Kidney capillary endothelial cell (primary cell): ENCODE results near the gene MT1HL1.

Experiments
- DNase-seq: peaks from one replicate; pipeline ENCODE4 v3.0.0-alpha.2; 2018; ENCODE audit warnings: low spot score

The MT1HL1 gene

DNA sequence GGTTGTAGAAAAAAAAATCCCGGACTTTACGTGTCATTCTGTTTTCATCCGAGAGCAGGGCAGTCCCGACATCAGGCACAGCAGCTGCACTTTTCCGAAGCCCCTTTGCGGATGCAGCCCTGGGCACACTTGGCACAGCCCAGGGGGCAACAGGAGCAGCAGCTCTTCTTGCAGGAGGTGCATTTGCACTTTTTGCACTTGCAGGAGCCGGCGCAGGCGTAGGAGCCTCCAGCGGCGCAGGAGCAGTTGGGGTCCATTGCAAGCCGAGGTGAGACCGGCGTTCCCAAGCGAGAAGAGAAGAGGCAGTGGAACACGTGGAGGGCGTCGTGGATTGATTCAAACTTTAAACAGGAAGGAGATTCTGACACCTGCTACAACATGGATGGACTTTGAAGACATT, at the start of gene MT1HL1:
MT1HL1 (minus strand) TSS at position 326 of the 400 bp plus-strand sequence; CDS start at position 257, 69 bp downstream.
- no peak for DNase-seq

DNA sequence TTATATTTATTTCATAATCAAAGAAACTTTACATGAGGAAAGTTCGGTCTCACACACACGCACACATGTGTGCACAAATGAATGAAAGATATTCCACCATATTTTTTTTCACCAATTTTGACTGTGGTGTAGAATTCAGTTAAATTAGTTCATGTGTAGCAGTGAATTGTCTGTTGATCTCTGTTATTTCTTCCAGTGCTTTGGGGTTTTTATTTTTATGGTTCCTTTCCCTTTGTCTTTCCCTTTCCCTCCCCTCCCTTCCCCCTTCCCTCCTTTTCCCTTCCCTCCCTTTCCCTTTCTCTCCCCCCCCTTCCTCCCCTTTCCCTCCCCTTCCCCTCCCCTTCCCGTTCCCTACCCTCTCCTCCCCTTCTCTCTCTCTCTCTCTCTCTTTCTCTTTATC, 46.7 kb upstream of the MT1HL1 start:
- no peak for DNase-seq

DNA sequence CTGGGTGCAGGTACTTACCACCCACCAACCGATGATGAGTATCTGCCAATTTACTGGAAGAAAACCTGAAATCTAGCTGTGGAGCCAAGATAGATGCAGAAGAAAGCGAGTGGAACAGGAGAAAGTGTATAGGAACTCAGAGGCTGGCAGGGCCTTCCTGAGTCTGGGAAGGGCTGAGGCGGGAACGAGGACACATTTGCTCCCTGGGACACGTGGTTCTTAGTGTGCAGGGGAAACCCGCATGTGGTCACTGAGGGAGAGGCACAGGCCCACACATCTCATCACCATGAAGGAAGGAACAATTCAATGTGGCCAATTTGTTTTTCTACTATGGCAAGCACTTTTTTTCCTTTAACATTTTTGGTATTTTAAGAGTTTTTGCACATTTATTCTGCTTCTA, 45.9 kb upstream of the MT1HL1 start:
- DNase-seq: no peak

DNA sequence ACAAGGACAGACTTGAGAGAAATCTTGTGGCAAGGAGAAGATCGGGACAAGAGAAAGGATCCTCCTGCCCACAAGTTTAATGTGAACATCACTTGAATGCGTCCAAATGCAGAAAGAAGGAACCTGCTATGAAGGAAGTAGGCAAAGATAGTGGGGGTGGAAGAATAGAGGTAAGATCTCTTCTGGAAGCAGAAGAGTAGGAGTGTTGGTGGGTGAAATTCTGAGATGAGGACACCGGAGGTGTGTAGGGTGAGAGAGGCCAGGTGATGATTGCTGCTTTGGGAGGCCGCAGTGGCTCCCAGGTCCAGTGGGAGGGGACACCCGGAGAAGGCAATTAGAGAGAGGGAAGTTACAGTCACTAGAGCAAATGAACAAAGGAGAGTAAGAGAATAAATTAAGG, 44.6 kb upstream of the MT1HL1 start:
- DNase-seq: no peak

DNA sequence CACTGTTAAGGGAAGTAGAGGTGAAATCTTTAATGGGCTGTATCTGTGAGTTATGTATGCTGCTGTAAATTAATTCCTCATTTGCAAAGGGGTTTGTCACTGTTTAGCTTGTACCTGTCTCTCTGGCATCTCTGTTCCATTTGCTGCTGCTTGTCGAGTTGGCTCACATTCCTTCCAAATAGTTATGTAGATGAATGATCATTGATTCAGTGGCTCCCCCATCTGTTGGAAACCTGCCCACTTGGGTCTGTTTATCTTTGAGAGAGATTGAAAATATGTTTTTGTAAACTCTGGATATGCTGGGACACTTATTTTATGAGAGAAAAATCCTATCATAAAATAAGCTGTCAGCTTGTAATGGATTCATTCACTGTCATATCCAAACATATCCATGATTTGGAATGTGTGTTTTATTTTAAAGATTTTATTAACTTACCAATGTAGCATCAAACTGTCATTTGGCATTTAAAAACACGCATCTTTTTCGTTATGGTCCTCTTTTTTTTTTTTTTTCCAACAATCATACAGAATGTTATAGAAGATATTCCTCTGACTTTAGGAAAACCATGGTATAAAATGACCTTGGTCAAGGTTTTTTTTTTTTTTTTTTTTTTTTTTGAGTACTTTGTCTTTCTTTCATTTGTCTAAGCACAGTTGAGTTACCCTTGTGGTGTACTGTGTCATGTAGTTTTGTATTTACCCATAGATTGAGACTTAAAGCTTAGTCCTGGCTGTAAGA, 41.2 kb upstream of the MT1HL1 start:
- DNase-seq: no peak

DNA sequence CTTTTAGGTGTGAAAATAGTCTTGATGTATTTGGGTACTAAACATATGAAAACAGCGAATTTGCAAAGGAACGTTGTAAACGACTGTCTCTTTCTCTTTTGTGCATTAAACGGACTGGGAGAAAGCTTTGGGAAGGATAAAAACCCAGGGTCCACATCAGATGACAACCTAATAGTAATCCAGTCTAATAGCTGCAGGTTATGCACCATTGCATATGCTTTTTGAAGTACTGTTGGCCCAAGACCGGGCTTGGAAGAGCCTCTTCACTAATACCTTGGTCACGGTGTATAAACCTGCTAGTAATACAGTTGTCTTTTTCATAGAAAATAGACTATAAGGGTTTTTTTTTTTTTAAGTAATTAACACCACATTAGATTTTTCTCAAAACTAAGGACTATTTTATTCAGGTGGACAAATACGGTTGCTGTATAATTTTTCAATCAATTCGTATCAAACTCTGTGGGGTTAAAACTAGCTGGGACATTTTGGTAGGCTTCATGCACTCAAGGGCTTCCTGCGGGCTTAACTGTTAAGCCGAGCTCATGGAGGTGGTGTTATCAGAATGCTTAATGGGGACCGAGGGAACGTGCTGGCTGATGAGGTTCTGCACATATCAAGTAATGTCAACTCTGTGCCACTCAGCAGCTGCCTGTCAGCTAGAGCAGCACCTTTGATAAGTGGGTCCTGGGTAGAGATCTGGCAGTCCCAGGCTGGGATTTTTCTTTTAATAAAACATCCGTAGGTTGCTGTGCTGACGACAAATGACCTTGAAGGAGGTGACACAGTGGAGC, 39.8 kb upstream of the MT1HL1 start:
- DNase-seq: no peak

DNA sequence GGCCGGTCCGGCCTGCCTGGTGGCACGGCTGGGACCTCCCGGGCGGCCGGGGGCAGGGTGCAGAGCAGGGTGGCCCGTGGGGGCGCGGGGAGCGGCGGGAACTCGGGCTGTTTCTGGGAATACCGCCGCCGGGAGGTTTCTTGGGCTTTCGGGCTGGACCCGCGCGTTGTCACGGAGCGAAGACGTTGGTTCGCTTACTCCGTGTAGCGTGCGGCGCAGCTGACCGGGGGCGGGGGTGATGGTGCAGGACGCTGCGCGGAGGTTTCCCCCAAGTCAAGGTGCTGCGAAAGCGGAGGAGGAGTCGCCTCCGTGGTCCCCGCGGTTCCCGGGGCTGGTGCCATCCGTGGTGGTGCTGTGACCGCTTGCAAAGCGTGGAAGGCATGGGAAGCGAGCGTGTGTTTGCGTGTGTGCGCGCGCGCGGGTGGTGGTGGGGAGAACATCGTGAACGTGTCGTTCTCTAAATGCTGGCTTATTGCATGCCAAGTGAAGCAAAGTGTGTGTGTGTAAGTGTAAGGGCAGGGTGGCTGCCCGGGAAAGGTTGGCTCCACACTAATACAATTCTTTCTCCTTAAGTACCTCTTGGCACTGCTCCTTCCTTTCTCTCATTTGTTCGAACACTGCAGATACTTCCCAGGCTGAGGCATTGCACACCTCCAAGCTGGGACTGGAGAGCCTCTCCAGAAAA, 38.8 kb upstream of the MT1HL1 start:
- DNase-seq: no peak

DNA sequence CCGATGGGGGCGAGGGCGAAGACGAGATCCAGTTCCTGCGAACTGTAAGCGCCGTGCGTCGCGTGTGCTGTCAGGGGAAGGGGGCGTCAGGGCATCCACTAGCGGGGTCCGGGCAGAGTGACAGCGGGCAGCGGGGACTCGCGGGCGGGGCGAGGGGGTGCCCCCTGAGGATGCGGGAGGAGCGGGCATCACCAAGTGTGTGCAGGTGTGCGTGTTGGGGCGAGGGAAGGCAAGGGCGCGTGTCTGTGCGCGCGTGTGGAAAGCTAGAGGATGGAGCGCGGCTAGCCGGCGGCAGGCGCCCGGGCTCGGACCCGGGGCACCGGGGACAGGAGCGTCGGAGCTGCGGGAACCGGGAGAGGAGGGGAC, 38.3 kb upstream of the MT1HL1 start:
- DNase-seq: no peak

DNA sequence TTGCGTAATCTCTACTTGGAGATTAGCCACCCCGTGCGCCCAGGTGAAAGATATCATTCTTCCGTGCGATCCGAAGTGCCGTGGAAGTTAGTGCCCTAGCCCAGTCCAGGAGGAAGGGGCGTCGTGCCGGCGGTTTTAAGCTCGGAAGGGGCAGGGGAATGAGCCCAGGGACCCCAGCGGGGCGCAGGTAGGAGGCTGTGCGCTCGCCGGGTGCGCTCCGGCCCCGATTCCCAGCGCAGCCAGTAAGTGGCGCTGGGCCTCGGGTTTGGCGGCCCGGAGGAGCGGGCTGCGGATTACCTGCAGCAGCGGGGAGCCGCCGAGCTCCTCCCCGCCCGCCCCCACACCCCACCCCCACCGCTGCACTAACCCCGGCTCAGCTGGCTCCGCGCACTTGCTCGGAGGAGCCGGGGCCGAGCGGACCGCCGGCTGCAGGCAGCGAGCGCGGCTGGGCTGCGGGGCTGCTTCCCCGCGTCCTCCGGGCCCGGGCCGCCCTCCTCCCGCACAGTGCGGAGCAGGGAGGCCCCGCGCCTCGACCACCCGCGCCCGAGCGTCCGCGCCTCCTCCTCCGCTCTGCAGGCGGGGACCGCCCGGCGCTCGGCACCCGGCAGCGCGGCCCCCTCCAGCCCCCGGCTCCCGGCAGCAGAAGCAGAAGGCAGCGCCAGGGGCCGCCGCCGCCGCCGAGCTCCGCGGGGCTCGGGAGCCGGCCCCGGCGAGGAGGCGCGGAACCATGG, 37.7 kb upstream of the MT1HL1 start, which contains the start of gene RYR2:
RYR2 (plus strand) TSS at position 390 of the 731 bp plus-strand sequence; CDS start at position 728, 338 bp downstream.
- DNase-seq: no peak

DNA sequence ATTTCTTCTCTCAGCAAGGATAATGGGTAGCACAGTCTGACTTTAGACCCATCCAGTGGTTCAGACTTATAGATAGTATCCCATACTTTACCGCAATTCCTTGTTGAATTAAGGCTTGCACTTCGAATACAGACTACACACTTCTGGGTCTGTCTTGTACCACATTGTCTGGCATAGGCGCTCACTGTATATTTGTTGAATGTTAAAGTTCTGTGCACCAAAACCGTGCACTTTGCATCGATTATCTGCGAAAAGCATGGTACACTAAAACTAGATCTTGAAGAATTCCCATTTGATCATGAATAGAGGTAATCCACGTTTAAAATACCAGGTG, 37.2 kb upstream of the MT1HL1 start:
- DNase-seq: no peak

DNA sequence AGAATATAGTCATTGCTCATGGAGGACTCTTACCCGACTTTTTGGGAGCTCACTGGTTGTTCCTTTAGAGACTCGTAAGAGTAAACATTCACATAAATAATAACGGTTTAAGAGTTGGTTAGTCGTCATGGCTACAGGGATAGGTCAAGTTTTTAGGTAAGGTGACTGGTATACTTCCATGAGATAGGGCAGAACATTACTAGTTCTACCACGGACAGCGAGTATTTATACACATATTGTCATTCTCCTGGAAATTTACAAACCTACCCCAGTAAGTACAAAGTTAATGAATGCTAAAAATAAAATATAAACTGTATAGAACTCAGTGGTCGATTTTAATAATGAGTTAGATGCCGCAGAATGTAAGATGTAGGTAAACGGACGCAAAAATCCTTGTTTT, 36.6 kb upstream of the MT1HL1 start:
- no peak for DNase-seq

DNA sequence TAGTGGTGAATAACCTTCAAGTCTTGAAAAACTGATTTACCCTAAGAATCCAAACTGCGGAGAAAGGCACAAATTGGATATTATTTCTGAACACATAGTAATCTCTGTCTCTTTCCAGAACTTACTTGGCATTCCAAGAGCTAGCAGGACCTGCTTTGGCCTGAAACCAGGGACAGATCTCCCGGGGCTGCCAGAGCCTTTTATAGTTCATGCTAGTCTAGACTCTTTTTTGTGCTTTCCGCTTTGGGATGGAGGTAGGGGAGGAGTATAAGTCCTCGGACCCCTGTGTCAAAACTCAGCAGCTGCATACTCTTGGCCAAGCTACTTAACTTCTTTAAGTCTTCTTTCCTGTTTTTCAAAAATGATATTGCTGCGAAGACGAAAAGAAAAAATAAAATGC, 34.0 kb upstream of the MT1HL1 start:
- no peak for DNase-seq

DNA sequence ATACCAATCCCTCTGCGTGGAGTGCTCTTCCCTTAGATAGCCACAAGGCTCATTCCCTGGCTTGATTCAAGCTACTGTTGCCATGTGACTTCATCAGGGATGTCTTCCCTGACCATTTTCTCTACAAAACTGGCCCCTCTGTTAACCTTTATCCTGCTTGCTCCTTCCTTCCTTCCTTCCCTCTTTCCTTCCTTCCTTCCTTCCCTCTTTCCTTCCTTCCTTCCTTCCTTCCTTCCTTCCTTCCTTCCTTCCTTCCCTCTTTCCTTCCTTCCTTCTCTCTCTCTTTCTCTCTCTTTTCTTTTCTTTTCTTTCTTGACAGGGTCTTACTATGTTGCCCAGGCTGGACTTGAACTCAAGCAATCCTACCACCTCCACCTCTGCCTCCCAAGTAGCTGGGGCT, 31.5 kb upstream of the MT1HL1 start:
- no peak for DNase-seq

DNA sequence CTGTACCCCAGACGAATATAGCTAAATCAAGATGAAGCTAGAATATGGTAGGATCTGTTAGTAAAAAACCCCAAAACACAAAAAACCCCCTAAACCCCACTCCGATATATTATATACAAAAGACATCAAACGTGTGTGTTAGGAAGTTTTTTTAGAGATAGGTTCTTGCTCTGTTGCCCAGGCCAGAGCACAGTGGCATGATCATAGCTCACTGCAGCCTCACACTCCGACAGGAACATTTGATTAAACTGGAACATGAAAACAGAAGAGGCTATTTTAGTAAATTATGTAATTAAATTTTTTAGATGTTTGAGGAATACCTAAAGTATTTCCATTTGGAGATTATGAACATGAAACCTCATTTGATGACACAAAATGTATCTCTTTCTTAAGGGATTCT, 29.6 kb upstream of the MT1HL1 start:
- no peak for DNase-seq

DNA sequence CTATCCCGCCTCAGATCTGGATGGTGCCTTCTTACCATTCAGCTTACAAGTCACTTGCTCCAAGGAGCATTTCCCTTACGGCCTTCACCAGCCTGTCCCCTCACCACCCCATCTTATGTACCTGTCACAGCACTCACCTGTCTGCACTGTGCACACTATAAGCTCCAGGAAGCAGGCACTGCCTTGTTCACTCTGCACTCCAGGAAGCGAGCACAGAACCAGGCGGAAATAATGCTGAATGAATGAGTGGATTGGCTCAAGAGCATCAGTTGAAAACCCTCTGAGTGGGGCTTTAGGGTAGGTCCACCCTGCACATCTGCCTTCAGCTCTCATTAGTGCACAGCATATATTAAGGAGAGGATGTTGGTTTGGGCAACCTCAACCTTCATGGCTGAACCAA, 28.8 kb upstream of the MT1HL1 start:
- no peak for DNase-seq

DNA sequence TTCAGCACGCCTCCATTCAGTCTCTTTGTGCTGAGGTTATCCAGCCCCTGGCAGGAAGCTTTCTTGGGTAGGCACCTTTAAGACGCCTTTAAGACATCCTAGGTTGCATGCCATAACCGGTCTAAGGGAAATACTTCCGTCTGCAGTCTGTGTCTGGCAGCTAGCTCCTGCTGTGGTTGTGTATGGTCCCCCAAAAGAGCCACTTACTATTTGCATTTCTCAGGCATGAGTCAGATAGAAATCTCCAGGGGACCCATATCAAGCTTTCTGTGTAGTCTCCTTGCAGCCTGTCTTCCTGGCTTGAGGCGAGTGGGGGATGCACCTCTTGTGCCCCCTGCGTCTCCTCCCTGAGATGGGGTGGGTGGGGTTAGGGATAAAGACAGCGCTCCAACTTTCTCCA, 27.8 kb upstream of the MT1HL1 start:
- DNase-seq: no peak

DNA sequence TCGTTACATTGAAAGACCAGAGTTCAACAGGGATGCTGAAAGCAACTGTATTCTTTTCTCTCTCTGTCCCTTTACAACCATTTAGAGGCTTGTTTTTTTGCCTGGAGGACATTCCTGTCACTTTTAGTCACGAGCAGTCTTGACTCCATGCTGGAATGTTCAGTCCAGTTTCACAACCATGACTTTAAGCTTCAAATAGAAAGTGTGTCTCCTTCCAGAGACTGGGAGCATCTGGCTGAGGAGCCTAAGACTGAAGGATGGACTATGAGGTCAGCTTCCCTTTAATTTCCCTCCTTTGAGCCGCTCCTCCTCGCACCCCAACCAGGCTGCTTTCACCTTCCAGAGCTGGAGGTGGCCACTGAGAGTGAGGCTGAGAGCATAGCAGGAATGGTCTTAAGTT, 27.2 kb upstream of the MT1HL1 start:
- no peak for DNase-seq

DNA sequence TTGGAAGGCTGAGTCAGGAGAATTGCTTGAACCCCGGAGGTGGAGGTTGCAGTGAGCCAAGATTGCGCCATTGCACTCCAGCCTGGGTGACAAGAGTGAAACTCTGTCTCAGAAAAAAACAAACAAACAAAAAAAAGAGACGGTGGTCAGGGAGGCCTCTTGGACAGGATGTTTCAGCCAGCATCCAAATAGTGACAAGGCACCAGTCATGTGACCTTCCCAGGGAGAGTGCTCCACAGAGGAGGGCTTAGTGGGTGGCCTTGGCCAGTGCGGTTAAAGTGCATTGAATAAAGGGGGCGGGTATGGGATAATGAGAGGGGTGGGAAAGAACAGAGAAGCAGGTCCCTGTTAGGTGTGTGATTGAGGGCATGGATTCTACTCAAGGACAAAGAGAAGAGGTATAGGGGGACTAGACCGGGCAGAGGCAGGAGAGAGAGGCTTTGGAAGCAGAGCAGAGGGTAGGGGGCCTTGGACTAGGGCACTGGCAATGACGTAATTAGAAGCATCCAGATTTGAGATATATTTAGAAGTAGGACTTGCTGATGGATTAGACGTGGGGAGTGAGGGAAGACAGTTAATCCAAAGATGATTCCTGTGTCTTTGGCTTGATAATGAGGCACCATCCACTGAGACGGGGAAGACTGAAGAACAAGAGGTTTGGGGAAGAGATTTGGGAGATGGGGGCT, 25.8 kb upstream of the MT1HL1 start:
- no peak for DNase-seq

DNA sequence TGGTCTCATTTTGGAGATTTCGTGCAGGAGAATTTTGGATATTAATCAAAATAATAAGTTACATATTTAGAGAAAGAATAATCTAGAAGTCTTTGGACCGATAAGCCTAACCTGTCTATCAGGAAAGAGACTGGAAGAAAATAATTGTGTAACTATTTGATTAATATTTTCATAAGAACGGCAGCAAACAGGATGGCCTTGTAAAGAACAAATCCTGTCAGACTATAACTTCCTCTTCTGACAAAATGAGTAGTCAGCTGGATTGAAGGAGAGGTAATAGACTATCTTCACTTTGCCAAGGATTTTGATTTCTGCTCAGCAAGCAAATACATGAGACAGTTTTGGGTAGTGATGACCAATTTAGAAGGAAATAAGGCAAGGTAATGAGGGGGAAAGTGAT, 25.0 kb upstream of the MT1HL1 start:
- no peak for DNase-seq

DNA sequence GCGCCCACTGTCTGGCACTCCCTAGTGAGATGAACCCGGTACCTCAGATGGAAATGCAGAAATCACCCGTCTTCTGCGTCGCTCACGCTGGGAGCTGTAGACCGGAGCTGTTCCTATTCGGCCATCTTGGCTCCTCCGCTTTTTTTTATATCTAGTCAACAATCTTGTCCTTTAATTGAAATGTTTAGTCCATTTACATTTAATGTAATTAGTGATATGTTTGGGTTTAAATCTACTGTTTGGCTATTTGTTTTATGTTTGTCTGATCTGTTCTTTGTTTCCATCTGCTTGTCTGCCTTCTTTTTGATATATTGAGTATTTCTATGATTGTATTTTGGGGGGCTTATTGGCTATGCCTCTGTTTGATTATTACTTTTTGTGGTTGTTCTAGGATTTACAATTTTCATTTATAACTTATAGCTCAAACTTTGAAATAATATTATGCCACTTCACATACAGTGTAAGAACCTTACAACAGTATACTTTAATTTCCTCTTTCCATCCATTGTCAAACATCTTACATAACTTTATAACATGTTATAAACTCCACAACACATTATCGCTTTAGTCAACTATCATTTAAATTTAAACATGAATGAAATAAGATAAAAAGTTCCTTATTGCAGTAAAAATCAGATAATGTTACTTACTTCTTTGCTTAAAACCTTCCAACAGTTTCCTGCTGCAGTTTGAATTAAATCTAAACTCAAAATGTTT, 21.3 kb upstream of the MT1HL1 start:
- DNase-seq: no peak

DNA sequence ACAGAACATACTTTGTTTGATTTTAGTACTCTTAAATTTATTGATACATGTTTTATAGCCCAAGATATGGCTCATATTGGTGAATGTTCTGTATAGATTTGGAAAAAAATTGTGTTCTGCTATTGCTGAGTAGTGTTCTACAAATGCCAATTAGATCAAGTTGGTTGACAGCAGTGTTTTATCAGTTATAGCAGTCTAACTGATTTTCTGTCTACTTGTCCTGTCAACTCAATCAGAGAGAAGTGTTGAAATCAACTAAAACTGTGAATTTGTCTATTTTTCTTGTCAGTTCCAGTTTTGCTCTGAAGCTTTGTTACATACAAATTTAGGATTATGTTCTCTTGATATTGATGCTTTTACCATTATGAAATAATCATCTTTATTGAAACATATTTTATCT, 14.7 kb upstream of the MT1HL1 start:
- DNase-seq: no peak
